OCI-LY7 (cell line): Measurements from ENCODE around the gene VTI1A.

Experiments
- EZH2phosphoT487 ChIP-seq: fragments of 200-600 bp; sonication (generic); IDR thresholded peaks from 2 replicates; pipeline ENCODE4 v1.6.1; 2018; ENCODE audit warnings: low read depth, borderline replicate concordance, mild to moderate bottlenecking, mixed run types, antibody characterized with exemption, low read length, moderate library complexity, mixed read lengths
- TF ChIP-seq, protein P1 (sequence below): fragments of 200-600 bp; sonication (generic); conservative IDR thresholded peaks from 2 replicates; pipeline ENCODE4 v1.5.1; 2014; ENCODE audit warnings: mild to moderate bottlenecking, antibody characterized with exemption, low read length, moderate library complexity, mixed read lengths

DNA sequence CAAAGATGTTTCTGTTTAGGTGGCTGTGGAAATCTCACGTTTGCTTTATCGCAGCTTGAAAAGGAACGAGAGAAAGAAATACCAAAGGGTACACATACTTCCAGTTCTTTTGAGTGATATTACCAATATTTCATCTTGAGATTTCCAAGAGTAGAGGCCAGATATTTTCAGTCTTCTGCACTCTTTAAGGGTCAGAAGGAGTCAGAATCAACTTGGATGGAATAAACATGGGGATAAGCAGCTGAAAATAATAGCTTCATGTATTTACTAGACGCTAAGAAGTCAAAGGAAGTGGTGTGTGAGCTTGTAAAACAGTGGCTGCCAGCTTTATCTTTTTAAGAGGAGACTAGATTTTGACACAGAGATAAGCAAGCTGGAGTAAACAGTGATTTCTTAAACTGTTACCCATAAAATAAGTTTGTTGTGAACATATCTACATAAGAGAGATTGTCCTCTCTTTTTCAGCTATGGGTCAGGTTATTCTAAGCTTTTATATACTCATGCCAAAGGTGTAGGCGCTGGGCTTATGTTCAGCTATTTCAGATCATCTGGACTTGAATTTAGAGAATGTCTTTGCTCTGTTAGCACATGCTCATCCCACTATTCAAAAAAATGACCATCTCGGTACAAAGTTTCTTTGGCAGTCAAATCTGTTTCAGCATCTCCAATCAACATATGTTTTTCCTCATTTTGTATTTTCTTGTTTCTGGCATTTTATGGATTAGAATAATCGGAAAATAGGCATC is 332.2 kb downstream of the VTI1A start:
- TF ChIP-seq, protein P1, sequence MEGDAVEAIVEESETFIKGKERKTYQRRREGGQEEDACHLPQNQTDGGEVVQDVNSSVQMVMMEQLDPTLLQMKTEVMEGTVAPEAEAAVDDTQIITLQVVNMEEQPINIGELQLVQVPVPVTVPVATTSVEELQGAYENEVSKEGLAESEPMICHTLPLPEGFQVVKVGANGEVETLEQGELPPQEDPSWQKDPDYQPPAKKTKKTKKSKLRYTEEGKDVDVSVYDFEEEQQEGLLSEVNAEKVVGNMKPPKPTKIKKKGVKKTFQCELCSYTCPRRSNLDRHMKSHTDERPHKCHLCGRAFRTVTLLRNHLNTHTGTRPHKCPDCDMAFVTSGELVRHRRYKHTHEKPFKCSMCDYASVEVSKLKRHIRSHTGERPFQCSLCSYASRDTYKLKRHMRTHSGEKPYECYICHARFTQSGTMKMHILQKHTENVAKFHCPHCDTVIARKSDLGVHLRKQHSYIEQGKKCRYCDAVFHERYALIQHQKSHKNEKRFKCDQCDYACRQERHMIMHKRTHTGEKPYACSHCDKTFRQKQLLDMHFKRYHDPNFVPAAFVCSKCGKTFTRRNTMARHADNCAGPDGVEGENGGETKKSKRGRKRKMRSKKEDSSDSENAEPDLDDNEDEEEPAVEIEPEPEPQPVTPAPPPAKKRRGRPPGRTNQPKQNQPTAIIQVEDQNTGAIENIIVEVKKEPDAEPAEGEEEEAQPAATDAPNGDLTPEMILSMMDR, result no peak
- TF ChIP-seq EZH2phosphoT487, result no peak
